Testis (tissue), 2 donors: ENCODE data around the gene SCN4A.

Experiments
- POLR2A ChIP-seq: fragments of 450-650 bp; IDR thresholded peaks from one replicate; pipeline ENCODE4 v1.6.1; 2017; ENCODE audit warnings: antibody characterized with exemption, mild to moderate bottlenecking, moderate library complexity
- TF ChIP-seq, protein P1 (sequence below), 3 experiments: fragments of 450-650 bp in 2 of 3; fragments of 200-600 bp in 1 of 3; sonication (generic) in 1 of 3; IDR thresholded peaks; one replicate each; pipeline ENCODE4 v1.5.1; 2016 to 2019; ENCODE audit warnings: antibody characterized with exemption in 3 of 3, mild to moderate bottlenecking in 2 of 3, moderate library complexity in 1 of 3

DNA sequence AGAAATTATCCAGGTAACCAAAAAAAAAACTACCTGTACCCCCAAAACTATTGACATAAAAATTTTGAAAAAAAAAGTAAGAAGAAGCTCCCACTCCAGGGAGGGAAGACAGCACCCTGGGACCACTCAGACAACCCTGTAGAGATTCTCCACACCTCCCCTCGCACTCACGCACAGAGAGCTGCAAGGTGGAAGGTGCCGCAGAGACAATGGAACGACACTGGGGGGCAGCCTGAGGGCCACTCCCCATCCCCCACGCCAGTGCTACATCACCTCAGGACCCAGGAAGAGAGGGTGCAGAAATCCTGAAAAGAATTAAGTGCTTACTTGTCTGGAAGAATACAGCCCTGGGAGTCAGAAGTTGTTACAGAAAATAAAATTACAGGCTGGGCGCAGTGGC is 35.4 kb downstream of the SCN4A start:
- TF ChIP-seq, protein P1, sequence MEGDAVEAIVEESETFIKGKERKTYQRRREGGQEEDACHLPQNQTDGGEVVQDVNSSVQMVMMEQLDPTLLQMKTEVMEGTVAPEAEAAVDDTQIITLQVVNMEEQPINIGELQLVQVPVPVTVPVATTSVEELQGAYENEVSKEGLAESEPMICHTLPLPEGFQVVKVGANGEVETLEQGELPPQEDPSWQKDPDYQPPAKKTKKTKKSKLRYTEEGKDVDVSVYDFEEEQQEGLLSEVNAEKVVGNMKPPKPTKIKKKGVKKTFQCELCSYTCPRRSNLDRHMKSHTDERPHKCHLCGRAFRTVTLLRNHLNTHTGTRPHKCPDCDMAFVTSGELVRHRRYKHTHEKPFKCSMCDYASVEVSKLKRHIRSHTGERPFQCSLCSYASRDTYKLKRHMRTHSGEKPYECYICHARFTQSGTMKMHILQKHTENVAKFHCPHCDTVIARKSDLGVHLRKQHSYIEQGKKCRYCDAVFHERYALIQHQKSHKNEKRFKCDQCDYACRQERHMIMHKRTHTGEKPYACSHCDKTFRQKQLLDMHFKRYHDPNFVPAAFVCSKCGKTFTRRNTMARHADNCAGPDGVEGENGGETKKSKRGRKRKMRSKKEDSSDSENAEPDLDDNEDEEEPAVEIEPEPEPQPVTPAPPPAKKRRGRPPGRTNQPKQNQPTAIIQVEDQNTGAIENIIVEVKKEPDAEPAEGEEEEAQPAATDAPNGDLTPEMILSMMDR (IDR thresholded peaks at IDR 0.05) = no peak
- no peak for TF ChIP-seq POLR2A
